Parathyroid adenoma (tissue), 2 donors: ENCODE data around the gene KHSRP.
"Not testable (repeated sequence)": the region's sequence is repeated elsewhere in the genome, so short reads cannot be mapped to it uniquely, and the experiment has no call there.

ENCODE experiments used
- H2AFZ ChIP-seq: fragments of 300-600 bp; sonication (generic); one replicate; pipeline ENCODE4 v1.7.0; 2017; ENCODE audit warnings: antibody characterized with exemption, mild to moderate bottlenecking
- H3K27ac ChIP-seq: fragments of 300-600 bp; sonication (generic); one replicate; pipeline ENCODE4 v1.7.0; 2017
- H3K27me3 ChIP-seq: fragments of 300-600 bp; sonication (generic); one replicate; pipeline ENCODE4 v1.7.0; 2017; ENCODE audit warnings: low read length; ENCODE audit not compliant: control insufficient read depth, insufficient read depth
- H3K36me3 ChIP-seq: fragments of 300-600 bp; sonication (generic); one replicate; pipeline ENCODE4 v1.7.0; 2017; ENCODE audit warnings: low read length; ENCODE audit not compliant: control insufficient read depth, insufficient read depth
- H3K4me1 ChIP-seq: fragments of 300-600 bp; sonication (generic); one replicate; pipeline ENCODE4 v1.7.0; 2017; ENCODE audit warnings: control low read depth
- H3K4me2 ChIP-seq: fragments of 300-600 bp; sonication (generic); one replicate; pipeline ENCODE4 v1.7.0; 2017; ENCODE audit warnings: low read length
- H3K4me3 ChIP-seq: fragments of 300-600 bp; sonication (generic); one replicate; pipeline ENCODE4 v1.7.0; 2017; ENCODE audit warnings: low read depth, low read length
- H3K79me2 ChIP-seq: fragments of 300-600 bp; sonication (generic); one replicate; pipeline ENCODE4 v1.7.0; 2017; ENCODE audit warnings: control low read depth
- H3K9ac ChIP-seq: fragments of 300-600 bp; sonication (generic); one replicate; pipeline ENCODE4 v1.7.0; 2017; ENCODE audit warnings: mild to moderate bottlenecking
- H3K9me3 ChIP-seq: fragments of 300-600 bp; sonication (generic); one replicate; pipeline ENCODE4 v1.7.0; 2017; ENCODE audit warnings: low read length; ENCODE audit not compliant: control insufficient read depth
- TF ChIP-seq, protein P1 (sequence below): fragments of 300-600 bp; sonication (generic); IDR thresholded peaks from one replicate; pipeline ENCODE4 v1.7.0; 2017; ENCODE audit warnings: antibody characterized with exemption, mild to moderate bottlenecking
- donor health status: primary hyperparathyroidism.

KHSRP gene

DNA sequence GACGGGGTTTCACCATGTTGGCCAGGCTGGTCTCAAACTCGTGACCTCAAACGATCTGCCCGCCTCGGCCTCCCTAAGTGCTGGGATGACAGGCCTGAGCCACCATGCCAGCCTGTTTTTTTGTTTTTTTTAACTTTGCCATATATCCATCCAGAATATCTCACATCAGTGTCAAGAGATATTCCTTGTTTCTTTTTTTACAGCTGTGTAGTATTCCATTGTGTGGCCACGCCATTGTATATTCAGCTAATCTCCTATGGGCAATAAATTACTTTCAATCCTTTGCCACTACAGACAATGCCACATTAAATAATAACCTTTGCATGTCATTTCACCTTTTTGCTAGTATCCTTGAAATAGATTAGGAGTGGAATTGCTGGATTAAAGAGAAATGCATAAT lies 15.3 kb downstream of the KHSRP start:
- no peaks in the 10 kb centered on the region for H3K36me3 ChIP-seq
- H3K4me2 ChIP-seq: no peak overlapping the region
- no peak overlapping the region for H2AFZ ChIP-seq
- no peak overlapping the region for H3K9ac ChIP-seq
- no peaks in the 10 kb centered on the region for H3K79me2 ChIP-seq
- TF ChIP-seq, protein P1, sequence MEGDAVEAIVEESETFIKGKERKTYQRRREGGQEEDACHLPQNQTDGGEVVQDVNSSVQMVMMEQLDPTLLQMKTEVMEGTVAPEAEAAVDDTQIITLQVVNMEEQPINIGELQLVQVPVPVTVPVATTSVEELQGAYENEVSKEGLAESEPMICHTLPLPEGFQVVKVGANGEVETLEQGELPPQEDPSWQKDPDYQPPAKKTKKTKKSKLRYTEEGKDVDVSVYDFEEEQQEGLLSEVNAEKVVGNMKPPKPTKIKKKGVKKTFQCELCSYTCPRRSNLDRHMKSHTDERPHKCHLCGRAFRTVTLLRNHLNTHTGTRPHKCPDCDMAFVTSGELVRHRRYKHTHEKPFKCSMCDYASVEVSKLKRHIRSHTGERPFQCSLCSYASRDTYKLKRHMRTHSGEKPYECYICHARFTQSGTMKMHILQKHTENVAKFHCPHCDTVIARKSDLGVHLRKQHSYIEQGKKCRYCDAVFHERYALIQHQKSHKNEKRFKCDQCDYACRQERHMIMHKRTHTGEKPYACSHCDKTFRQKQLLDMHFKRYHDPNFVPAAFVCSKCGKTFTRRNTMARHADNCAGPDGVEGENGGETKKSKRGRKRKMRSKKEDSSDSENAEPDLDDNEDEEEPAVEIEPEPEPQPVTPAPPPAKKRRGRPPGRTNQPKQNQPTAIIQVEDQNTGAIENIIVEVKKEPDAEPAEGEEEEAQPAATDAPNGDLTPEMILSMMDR: no peak
- H3K4me3 ChIP-seq: no peak overlapping the region
- H3K9me3 ChIP-seq: no peaks in the 10 kb centered on the region
- peaks cover 18% of the 10 kb centered on the region for H3K4me1 ChIP-seq
- H3K27ac ChIP-seq: no peak overlapping the region
- no peaks in the 10 kb centered on the region for H3K27me3 ChIP-seq

DNA sequence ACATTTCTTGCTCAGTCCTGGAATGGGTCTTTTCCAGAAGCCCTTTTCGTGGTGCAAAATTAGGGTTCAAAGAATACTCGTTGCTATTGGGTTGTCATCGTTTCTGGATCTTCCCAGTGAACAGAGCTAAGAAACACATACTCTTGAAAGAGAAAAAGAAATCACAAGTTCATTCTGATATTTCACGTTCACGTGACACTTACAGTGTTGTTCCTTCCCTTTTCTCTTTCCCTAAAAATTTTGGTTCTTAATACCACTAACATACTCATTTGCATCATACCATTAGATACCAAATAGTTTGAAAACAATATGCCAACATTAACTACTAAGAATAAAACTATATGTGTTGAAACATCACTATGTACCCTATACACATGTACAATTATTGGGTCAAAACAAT lies 18.2 kb downstream of the KHSRP start:
- Histone ChIP-seq H3K79me2 (no peaks in the 10 kb centered on the region), H3K4me1 (no peaks in the 10 kb centered on the region), H3K36me3 (no peaks in the 10 kb centered on the region), H3K27ac (no peak overlapping the region), H3K9ac (no peak overlapping the region), H3K9me3 (no peaks in the 10 kb centered on the region), H3K27me3 (no peaks in the 10 kb centered on the region), H3K4me2 (no peak overlapping the region), H2AFZ (no peak overlapping the region), H3K4me3 (no peak overlapping the region)
- TF ChIP-seq, protein P1: no peak

DNA sequence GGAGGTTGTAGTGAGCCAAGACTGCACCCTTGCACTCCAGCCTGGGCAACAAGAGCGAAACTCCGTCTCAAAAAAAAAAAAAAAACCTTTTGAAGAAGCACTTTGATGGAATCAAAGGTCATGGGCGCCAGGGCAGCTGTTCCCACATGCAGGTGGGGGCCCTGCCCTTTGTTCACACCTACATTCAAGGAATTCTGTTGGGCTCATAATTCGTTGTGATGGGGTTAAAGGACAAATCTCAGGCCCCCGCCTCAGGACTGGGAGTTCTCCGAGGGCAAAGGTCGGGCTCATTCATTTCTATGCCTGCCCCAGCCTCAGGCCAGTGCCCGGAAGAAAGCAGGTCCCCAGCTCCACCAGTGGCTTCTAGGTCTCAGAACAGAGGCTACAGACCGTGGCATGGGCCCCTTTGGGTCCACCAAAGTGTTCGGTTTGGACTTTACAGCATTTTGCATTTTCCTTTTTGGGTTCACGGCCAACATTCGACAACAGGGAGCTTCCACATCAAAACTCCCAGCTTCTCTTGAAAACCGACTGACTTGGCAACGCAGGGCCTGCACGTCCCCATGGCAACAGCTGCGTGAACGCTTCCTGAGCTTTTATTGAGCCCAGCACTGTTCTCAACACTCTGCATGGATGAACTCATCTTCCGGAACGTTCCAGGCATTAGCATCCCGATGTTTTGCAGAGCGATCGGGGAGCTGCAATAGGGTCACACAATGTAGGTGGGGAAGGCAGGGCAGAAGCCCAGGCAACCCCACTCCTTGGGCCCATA lies 21.6 kb downstream of the KHSRP start:
- Histone ChIP-seq H3K9ac (no peak overlapping the region), H3K4me2 (no peak overlapping the region), H3K27me3 (no peaks in the 10 kb centered on the region), H3K27ac (no peak overlapping the region), H3K36me3 (no peaks in the 10 kb centered on the region), H3K4me1 (no peaks in the 10 kb centered on the region), H3K4me3 (no peak overlapping the region), H2AFZ (peak overlapping the region; percentile 79), H3K79me2 (no peaks in the 10 kb centered on the region), H3K9me3 (no peaks in the 10 kb centered on the region)
- TF ChIP-seq, protein P1: no peak

- no peaks in the 10 kb centered on the region for H3K4me1 ChIP-seq
Observed at GRCh38 chr19:6402058-6402457, 22.6 kb downstream of the KHSRP start.

GRCh38 chr19:6400062-6400944 lies 24.3 kb downstream of the KHSRP start:
- not testable (repeated sequence) for H3K27ac ChIP-seq, H3K9ac ChIP-seq, H3K9me3 ChIP-seq, H3K4me3 ChIP-seq, H3K4me1 ChIP-seq, H3K79me2 ChIP-seq, H3K4me2 ChIP-seq, H3K27me3 ChIP-seq, H2AFZ ChIP-seq, H3K36me3 ChIP-seq

More at GRCh38 chr19:6402058-6402457, 22.6 kb downstream of the KHSRP start:
- Histone ChIP-seq H3K9me3 (no peaks in the 10 kb centered on the region), H3K36me3 (no peaks in the 10 kb centered on the region), H3K79me2 (no peaks in the 10 kb centered on the region), H3K27me3 (no peaks in the 10 kb centered on the region), H2AFZ (no peak overlapping the region), H3K9ac (no peak overlapping the region), H3K4me2 (no peak overlapping the region), H3K4me3 (no peak overlapping the region), H3K27ac (no peak overlapping the region)
- TF ChIP-seq, protein P1: no peak
